Astrocyte of the cerebellum (primary cell): Measurements from ENCODE around the gene NPHP4.
"Not testable (repeated sequence)": the region's sequence is repeated elsewhere in the genome, so short reads cannot be mapped to it uniquely, and the experiment has no call there.

Experiments used
- DNase-seq: peaks from one replicate; pipeline ENCODE4 v3.0.0-alpha.2; 2011; ENCODE audit warnings: low read depth
- H3K4me3 ChIP-seq: 2 replicates; pipeline ENCODE4 v1.5.1; 2011; ENCODE audit warnings: mild to moderate bottlenecking, low read depth, low read length, moderate library complexity
- CTCF ChIP-seq: IDR thresholded peaks from 2 replicates; pipeline ENCODE4 v1.5.1; 2012; ENCODE audit warnings: low read length, low read depth, moderate library complexity, mild to moderate bottlenecking; ENCODE audit errors: missing control alignments
- in situ Hi-C: cut with HindIII; loops from 2 replicates; pipeline ENCODE4 v1.10.0; 2017; ENCODE audit warnings: low sequenced_read_pairs

Gene NPHP4

DNA sequence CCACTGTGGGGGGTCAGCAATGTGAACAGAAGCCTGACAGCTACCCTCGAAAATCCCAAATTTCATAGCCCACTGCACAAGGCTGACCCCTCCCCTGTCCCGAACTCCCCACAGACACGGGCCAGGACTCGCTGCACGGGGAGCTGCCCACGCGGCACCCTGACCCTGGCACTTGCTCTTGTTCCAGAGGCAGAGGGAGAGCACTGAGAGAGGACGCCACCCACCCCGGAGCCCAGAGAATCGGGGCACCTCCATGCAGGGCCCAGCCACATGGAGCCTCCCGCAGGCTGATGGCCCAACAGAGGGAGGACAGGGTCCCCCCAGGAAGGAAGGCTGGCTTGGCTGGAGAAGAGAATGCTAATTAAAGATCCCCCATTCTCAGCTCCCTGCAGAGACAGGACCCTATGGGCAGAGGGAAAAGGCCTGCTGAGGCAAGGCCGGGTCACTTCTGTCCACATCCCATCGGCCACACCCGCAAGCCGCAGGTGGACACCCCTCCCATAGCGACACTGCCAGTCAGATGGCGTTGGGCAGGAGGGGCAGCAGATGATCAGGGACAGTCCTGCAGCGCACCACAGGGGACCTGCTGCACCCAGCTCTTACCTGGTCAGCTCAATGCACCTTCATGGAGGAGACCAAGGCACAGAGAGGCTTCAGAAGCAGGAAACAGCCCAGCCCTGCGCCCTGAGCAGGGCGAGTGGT is 136.9 kb downstream of the NPHP4 start:
- no peak for DNase-seq
- H3K4me3 ChIP-seq: no peak overlapping the region
- in situ Hi-C loops: no loop called here
- no peak for TF ChIP-seq CTCF

GRCh38 chr1:5854754-5855153 is 137.5 kb downstream of the NPHP4 start:
- H3K4me3 ChIP-seq: no peak overlapping the region
- in situ Hi-C loops: no loop called here
- no peak for TF ChIP-seq CTCF
- no peak for DNase-seq

DNA sequence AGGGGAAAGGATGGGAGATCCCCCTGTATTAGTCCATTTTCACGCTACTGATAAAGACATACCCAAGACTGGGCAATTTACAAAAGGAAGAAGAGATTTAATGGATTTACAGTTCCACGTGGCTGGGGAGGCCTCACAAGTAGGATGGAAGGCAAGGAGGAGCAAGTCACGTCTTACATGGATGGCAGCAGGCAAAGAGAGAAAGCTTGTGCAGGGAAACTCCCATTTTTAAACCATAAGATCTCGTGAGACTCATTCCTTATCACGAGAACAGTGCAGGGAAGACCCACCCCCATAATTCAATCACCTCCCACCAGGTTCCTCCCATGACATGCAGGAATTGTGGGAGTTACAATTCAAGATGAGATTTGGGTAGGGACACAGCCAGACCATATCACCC is 138.4 kb downstream of the NPHP4 start:
- DNase-seq, in situ Hi-C loops, H3K4me3 ChIP-seq: not testable (repeated sequence)

DNA sequence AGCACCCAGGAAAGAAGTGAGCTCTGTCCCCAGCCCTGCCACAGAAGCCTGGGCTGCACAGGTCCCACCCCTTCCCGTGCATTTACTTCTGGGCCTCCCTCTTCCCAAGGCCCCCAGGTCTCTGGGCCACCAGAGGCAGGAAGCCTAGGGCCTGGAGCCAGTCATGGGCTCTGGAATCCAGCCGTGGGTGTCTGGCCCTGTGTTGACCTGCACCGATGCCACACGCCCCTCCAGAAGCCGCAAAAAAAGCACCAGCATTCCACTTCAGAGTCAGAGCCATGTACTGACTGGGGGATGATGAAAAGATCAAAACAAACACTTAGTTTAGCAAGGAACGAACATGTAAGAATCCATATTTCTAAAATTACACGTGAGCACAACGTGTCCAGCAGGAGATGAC is 141.7 kb downstream of the NPHP4 start:
- H3K4me3 ChIP-seq: no peak overlapping the region
- TF ChIP-seq CTCF: no peak
- no peak for DNase-seq
- in situ Hi-C loops: no loop called here

DNA sequence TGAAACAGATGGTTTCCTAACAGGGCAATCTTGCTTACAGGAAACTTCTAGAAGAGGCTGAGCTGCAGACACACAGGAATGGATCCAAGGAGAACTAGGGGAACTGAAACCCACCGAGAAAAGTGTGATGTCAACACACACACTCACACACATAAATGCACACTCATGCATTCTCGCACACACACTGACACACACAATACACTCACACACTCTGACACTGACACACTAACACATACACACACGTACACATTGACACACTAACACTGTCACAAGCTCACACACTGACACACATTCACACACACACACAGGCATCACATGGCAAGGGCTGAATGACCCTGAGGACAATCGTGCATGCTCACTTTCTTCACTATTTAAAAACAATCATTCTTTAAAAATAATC is 142.7 kb downstream of the NPHP4 start:
- in situ Hi-C loops: no loop called here
- no peak for TF ChIP-seq CTCF
- H3K4me3 ChIP-seq: no peak overlapping the region
- DNase-seq: no peak

DNA sequence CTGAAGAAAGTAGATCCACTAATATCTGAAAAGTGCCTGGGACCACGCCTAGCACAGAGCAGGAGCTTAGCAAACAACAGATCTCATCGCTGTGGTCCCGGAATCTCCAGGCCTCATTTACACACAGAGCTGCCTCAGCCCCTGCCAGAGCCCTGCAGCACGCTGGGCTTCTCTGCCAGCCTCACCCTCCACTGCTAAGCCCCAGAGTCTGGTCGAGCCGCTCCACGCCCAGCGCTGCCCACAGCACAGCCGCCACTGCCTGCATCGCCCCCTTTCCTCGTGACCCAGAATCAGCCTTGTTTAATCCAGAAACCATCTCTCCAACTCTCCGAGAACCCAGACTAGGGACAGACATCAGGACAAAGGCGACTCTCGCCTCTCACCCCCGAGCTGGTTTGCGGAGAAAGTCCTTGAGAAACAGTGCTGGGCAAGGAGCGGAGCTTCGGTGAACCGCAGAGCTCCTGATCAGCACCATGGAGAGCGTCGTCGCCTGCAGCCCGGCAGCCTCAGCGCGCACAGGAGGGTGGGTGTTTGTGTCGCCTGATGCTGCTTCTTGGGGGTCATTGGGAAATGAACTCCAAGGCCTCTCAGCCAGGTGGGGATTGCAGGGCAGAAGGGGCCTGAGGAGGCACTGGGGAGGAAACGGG is 145.1 kb downstream of the NPHP4 start:
- no peak for TF ChIP-seq CTCF
- H3K4me3 ChIP-seq: no peak overlapping the region
- in situ Hi-C loops: no loop called here
- DNase-seq: peak; percentile 11

GRCh38 chr1:5845376-5845775 is 146.8 kb downstream of the NPHP4 start:
- no peak for DNase-seq
- TF ChIP-seq CTCF: no peak
- H3K4me3 ChIP-seq: no peak overlapping the region
- in situ Hi-C loops: no loop called here
